SK-N-SH treated with all-trans-retinoic acid at 6 μM for 48 hours (cell line): ENCODE results near the gene SF3B3.
"Not testable (repeated sequence)": the region's sequence is repeated elsewhere in the genome, so short reads cannot be mapped to it uniquely, and the experiment has no call there.

Experiments
- ARNTL ChIP-seq: fragments of 450-650 bp; formaldehyde crosslinking; IDR thresholded peaks from 2 replicates; pipeline ENCODE4 v1.5.0; 2020; ENCODE audit warnings: low read depth, mild to moderate bottlenecking, moderate library complexity, borderline replicate concordance
- RARB ChIP-seq: fragments of 250-450 bp; sonication (Bioruptor Pico); IDR thresholded peaks from 2 replicates; pipeline ENCODE4 v1.8.0; 2021; ENCODE audit warnings: mild to moderate bottlenecking, moderate library complexity
- ZFP3 ChIP-seq: fragments of 250-450 bp; sonication (Bioruptor Pico); IDR thresholded peaks from 2 replicates; pipeline ENCODE4 v1.5.0; 2020; ENCODE audit warnings: mild to moderate bottlenecking, moderate library complexity

- not testable (repeated sequence) for TF ChIP-seq RARB, ARNTL, ZFP3 (CRISPR knock-in tag)
Observed at GRCh38 chr16:70589416-70589815, 65.8 kb downstream of the SF3B3 start.
